Natural killer cell (primary cell): Measurements from ENCODE around the gene ICE1. TPM values are rescaled to one million over a fixed set of nuclear protein-coding genes. Genes with fewer than 3 reads are reported as not detected.

ENCODE experiments used
- ATAC-seq, 3 donors: fragments of 150-1000 bp in 2 of 3; fragments of 200-7000 bp in 1 of 3; cut with Tn5 transposase; 1 replicate in 1 of 3; 2 replicates in 2 of 3; pipeline ENCODE4 v1.10.0; 2021; ENCODE audit warnings: mild to moderate bottlenecking in 2 of 3, moderate library complexity in 2 of 3
- DNase-seq, 2 donors: peaks; one replicate each; pipeline versions ENCODE4 v3.0.0 to v3.0.0-alpha.2; 2013 to 2021; ENCODE audit warnings: mixed read lengths in 1 of 2
- H3K27ac ChIP-seq: one replicate; pipeline ENCODE4 v1.5.1; 2013; ENCODE audit warnings: mild to moderate bottlenecking, low read length
- H3K27me3 ChIP-seq: one replicate; pipeline ENCODE4 v1.6.1; 2013; ENCODE audit warnings: low read length; ENCODE audit not compliant: control insufficient read depth, insufficient read depth
- H3K36me3 ChIP-seq: one replicate; pipeline ENCODE4 v1.6.1; 2013; ENCODE audit warnings: low read length; ENCODE audit not compliant: control insufficient read depth, insufficient read depth
- H3K4me1 ChIP-seq: one replicate; pipeline ENCODE4 v1.6.1; 2013; ENCODE audit warnings: low read length; ENCODE audit not compliant: control insufficient read depth, insufficient read depth
- H3K4me3 ChIP-seq: one replicate; pipeline ENCODE4 v1.5.1; 2013; ENCODE audit warnings: low read length
- H3K9me3 ChIP-seq: one replicate; pipeline ENCODE4 v1.6.1; 2013; ENCODE audit warnings: low read length; ENCODE audit not compliant: control insufficient read depth, insufficient read depth
- H3K27ac Mint-ChIP-seq, 2 donors: one replicate each; pipeline ENCODE4 v1.8.0; 2022; ENCODE audit warnings: mild to moderate bottlenecking in 2 of 2, mixed read lengths in 2 of 2, moderate library complexity in 1 of 2
- H3K27me3 Mint-ChIP-seq, 2 donors: one replicate each; pipeline ENCODE4 v1.8.0; 2022; ENCODE audit warnings: low read depth in 2 of 2, mixed read lengths in 2 of 2
- H3K36me3 Mint-ChIP-seq: one replicate; pipeline ENCODE4 v1.8.0; 2022; ENCODE audit warnings: mixed read lengths
- H3K4me1 Mint-ChIP-seq, 2 donors: one replicate each; pipeline ENCODE4 v1.8.0; 2022; ENCODE audit warnings: mixed read lengths in 2 of 2
- H3K4me3 Mint-ChIP-seq: one replicate; pipeline ENCODE4 v1.8.0; 2022; ENCODE audit warnings: mild to moderate bottlenecking, moderate library complexity, mixed read lengths
- H3K9me3 Mint-ChIP-seq, 2 donors: one replicate each; pipeline ENCODE4 v1.8.0; 2022; ENCODE audit warnings: mixed read lengths in 2 of 2
- WGBS: methylation state at CpG from one replicate; pipeline ENCODE4 v1.1.7; 2013; ENCODE audit warnings: missing lambda C conversion rate; ENCODE audit not compliant: insufficient coverage; 5-methylcytosine and 5-hydroxymethylcytosine counted together
- intact Hi-C: fragments of 100-400 bp; cut with micrococcal nuclease; formaldehyde crosslinking; loops from one replicate; pipeline ENCODE4 v1.14.2; 2022
- total RNA-seq, 4 donors: library from RNA; stranded (reverse); fragments of 120-200 nt in 1 of 4; gene quantifications; one replicate each; pipeline versions ENCODE4 v1.2.3 to v1.2.4, GENCODE V29; 2013 to 2022
- TF ChIP-seq, protein P1 (sequence below): fragments of 200-600 bp; IDR thresholded peaks from one replicate; pipeline ENCODE4 v1.8.0; 2022; ENCODE audit warnings: antibody characterized with exemption

ICE1 gene
- total RNA-seq, 3 donors from 2014 or later (not counting 1 experiment from before 2014, with no cell fraction given) = 29.7 to 44.5 (median 36.6) TPM

DNA sequence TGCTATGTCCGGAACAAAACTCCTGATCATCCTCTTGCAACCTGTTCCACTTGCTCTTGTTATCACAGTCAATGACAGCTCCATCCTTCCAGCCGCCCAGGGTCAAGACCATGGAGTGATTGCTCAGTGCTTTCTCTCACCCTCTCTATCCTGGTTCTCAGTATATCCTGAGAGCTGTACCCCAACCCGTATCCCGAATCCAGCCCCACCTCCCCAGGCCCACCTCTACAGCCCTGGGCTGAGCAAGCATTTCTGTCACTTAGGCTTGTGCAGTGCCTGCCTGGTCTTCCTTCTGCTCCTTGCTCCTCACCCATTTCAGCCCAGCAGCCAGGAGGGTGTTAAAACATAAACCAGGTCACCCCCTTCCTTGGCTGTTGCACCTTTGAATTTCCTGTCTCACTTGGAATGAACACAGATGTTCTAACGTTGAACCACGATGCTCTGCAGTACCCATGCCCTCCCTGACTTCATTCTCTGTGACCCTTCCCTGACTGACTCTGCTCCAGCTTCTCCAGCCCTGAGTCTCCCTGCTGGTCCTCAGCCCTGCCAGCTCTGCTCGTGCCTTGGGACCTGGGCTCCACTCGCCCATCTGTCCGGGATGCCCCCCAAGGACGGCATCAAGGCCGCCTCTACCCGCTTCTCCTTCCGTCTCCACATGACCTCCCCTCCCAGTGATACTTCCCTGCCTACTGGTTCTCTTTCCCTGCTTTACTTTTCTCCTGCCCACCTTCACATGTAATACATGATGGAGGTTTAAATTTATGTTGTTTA lies 110.0 kb downstream of the ICE1 start:
- Mint-ChIP-seq H3K9me3 (peaks cover 0 to 3% of the 10 kb centered on the region in 2 donors), H3K27ac (no peak overlapping the region), H3K27me3 (peaks cover 33 to 41% of the 10 kb centered on the region in 2 donors), H3K4me3 (no peak overlapping the region), H3K36me3 (no peaks in the 10 kb centered on the region), H3K4me1 (peaks cover 0 to 8% of the 10 kb centered on the region in 2 donors)
- TF ChIP-seq, protein P1, sequence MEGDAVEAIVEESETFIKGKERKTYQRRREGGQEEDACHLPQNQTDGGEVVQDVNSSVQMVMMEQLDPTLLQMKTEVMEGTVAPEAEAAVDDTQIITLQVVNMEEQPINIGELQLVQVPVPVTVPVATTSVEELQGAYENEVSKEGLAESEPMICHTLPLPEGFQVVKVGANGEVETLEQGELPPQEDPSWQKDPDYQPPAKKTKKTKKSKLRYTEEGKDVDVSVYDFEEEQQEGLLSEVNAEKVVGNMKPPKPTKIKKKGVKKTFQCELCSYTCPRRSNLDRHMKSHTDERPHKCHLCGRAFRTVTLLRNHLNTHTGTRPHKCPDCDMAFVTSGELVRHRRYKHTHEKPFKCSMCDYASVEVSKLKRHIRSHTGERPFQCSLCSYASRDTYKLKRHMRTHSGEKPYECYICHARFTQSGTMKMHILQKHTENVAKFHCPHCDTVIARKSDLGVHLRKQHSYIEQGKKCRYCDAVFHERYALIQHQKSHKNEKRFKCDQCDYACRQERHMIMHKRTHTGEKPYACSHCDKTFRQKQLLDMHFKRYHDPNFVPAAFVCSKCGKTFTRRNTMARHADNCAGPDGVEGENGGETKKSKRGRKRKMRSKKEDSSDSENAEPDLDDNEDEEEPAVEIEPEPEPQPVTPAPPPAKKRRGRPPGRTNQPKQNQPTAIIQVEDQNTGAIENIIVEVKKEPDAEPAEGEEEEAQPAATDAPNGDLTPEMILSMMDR = no peak
- no peaks in the 10 kb centered on the region for H3K9me3 ChIP-seq
- no peak overlapping the region for H3K4me3 ChIP-seq
- H3K4me1 ChIP-seq = peaks cover 4% of the 10 kb centered on the region
- 87% methylated on average over 13 of the region's 13 CpGs for WGBS
- DNase-seq = no peak
- no peak overlapping the region for H3K27ac ChIP-seq
- H3K36me3 ChIP-seq = no peaks in the 10 kb centered on the region
- intact Hi-C loops = no loop called here
- no peak for ATAC-seq
- H3K27me3 ChIP-seq = peaks cover 2% of the 10 kb centered on the region

DNA sequence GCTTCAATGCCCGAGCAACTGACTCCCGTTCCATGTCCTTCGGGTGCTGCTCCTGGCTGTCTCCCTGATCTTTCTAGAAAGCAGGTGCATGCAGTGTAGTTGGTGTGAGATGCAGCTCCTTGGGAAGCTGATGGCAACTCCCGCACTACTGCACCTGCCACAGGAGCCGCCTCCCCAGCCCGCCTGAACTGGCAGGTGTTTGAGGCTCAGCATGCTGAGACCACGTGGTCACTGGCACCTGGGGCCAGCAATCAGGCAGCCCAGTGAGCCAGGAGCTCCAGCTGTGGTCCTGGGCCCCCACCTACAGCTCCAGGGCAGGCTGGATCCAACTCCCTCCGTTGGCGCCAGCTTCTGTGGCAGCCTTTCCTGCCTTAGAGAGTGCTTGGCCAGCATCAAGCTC lies 111.5 kb downstream of the ICE1 start:
- H3K4me3 ChIP-seq = no peak overlapping the region
- DNase-seq (no peak), ATAC-seq (no peak)
- TF ChIP-seq, protein P1 = no peak
- Mint-ChIP-seq H3K27ac (no peak overlapping the region), H3K36me3 (no peaks in the 10 kb centered on the region), H3K9me3 (peaks cover 0 to 2% of the 10 kb centered on the region in 2 donors), H3K4me3 (no peak overlapping the region), H3K4me1 (peaks cover 0 to 8% of the 10 kb centered on the region in 2 donors), H3K27me3 (peaks cover 33 to 41% of the 10 kb centered on the region in 2 donors)
- H3K9me3 ChIP-seq = no peaks in the 10 kb centered on the region
- no peaks in the 10 kb centered on the region for H3K36me3 ChIP-seq
- WGBS = 77% methylated on average over 9 of the region's 9 CpGs
- peaks cover 2% of the 10 kb centered on the region for H3K27me3 ChIP-seq
- peaks cover 4% of the 10 kb centered on the region for H3K4me1 ChIP-seq
- intact Hi-C loops = no loop called here
- no peak overlapping the region for H3K27ac ChIP-seq

DNA sequence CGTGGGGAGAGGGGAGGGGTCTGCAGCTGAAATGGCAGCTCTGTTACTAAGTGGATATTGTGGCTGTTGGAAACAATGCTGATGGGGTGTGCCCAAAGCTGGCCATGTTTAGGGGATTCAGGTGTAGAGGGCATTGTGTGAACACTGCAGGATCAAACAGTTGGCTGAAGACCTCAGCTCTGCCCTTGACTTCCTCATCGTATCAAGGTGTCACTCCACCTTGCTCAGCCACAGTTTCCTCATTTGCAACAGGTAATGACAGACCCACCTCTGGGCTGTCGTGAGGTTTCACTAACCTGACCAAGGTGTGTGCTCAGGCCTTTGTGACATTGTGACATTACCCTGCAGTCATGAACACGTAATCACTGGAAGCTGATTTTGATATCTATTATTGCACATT lies 111.9 kb downstream of the ICE1 start:
- Mint-ChIP-seq H3K4me3 (no peak overlapping the region), H3K27me3 (peaks cover 33 to 41% of the 10 kb centered on the region in 2 donors), H3K27ac (no peak overlapping the region), H3K36me3 (no peaks in the 10 kb centered on the region), H3K9me3 (no peaks in the 10 kb centered on the region), H3K4me1 (peaks cover 0 to 8% of the 10 kb centered on the region in 2 donors)
- Histone ChIP-seq H3K36me3 (no peaks in the 10 kb centered on the region), H3K27me3 (peaks cover 2% of the 10 kb centered on the region), H3K4me1 (peaks cover 4% of the 10 kb centered on the region), H3K27ac (no peak overlapping the region), H3K4me3 (no peak overlapping the region), H3K9me3 (no peaks in the 10 kb centered on the region)
- intact Hi-C loops = no loop called here
- ATAC-seq (no peak), DNase-seq (no peak)
- TF ChIP-seq, protein P1 = no peak
- WGBS = 43% methylated on average over 4 of the region's 4 CpGs

DNA sequence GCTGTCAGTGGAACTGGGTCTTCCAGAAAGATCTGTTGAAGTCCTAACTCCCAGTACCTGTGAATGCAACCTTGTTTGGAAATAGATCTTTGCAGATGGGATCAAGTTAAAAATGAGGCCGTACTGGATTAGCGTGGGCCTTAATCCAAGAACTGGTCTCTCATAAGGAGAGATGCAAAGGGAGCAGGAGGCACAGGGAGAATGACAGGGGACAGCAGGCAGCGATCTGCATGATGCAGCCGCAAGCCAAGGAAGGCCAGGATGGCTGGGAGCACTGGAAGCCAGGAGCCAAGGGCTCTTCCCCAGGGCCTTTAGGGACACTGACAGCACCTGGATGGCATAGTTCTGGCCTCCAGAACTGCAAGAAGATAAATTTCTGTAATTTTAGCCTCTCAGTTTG lies 114.4 kb downstream of the ICE1 start:
- H3K27me3 Mint-ChIP-seq = peaks cover 20 to 22% of the 10 kb centered on the region in 2 donors
- Histone ChIP-seq H3K4me1 (peaks cover 4% of the 10 kb centered on the region), H3K4me3 (no peak overlapping the region), H3K9me3 (no peaks in the 10 kb centered on the region), H3K27ac (no peak overlapping the region), H3K36me3 (no peaks in the 10 kb centered on the region), H3K27me3 (peaks cover 2% of the 10 kb centered on the region)
- H3K4me3 Mint-ChIP-seq = no peak overlapping the region
- no peaks in the 10 kb centered on the region for H3K36me3 Mint-ChIP-seq
- no peak overlapping the region for H3K27ac Mint-ChIP-seq
- intact Hi-C loops = no loop called here
- H3K9me3 Mint-ChIP-seq = no peaks in the 10 kb centered on the region
- DNase-seq = no peak
- peaks cover 0 to 8% of the 10 kb centered on the region in 2 donors for H3K4me1 Mint-ChIP-seq
- TF ChIP-seq, protein P1 = no peak
- no peak for ATAC-seq
- 93% methylated on average over 4 of the region's 4 CpGs for WGBS
